ENCODE data around the gene CDK5R1. TPM values are rescaled to one million over a fixed set of nuclear protein-coding genes. Genes with fewer than 3 reads are reported as not detected.

Gene CDK5R1
- total RNA-seq, 4 donors from 2014 or later, result 0.78 to 1.5 (median 1.0) TPM

DNA sequence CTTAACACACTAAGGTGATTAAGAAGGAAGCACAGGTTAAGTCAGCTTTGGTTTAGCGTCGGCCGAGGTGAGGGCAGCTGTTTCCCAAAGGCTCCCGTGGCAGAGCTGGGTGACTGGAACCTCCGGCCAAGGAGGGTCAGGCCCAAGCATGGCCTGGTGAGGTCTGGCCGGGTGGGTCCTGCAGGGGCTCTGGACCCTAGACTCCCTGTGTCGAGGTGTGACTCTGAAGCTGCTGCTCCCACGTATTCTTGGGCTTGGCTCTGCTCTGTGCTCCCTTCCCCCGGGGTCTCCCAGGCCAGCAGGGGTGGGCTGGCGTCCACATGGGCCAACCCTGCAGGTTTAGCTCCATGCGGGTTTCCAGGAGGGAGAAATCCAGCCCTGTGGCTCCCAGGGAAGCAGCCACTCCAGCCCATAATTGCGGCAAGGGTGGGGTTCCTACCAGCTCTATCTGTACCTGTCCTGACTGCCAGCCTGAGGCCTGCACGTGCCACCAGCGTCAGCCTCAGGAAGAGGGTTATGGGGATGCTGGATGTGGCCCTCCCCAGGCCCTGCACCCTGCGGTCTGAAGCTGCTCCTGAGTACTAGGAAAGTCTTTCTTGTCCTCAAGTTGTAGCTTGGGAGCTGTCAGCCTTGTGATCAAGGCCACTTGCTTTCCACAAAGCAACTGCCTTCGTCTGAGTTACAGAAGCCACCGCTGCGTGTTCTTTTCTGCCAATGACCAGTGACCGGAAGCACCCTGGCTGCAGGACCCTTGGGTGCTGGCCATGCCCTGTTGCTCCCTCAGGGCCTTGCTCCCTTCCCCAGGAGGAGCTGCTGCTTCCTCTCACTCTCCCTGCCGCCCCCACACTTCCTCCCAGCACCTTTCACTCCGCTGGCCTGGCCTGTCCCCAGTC, 4.8 kb downstream of the CDK5R1 start:
- no peak for DNase-seq (ENCODE audit: low spot score in 2 of 2)
- Histone ChIP-seq H3K9me3 (no peaks in the 10 kb centered on the region), H3K4me1 (peaks cover 0 to 21% (median 10%) of the 10 kb centered on the region in 4 donors), H3K36me3 (no peaks in the 10 kb centered on the region), H3K27ac (peak overlapping the region in 1 of 4 donors; percentile 30), H3K4me3 (no peak overlapping the region), H3K27me3 (no peaks in the 10 kb centered on the region)
- TF ChIP-seq EP300 (IDR thresholded peaks at IDR 0.05) (no peak), POLR2A (IDR thresholded peaks at IDR 0.05) (no peak)
- TF ChIP-seq, protein P1, sequence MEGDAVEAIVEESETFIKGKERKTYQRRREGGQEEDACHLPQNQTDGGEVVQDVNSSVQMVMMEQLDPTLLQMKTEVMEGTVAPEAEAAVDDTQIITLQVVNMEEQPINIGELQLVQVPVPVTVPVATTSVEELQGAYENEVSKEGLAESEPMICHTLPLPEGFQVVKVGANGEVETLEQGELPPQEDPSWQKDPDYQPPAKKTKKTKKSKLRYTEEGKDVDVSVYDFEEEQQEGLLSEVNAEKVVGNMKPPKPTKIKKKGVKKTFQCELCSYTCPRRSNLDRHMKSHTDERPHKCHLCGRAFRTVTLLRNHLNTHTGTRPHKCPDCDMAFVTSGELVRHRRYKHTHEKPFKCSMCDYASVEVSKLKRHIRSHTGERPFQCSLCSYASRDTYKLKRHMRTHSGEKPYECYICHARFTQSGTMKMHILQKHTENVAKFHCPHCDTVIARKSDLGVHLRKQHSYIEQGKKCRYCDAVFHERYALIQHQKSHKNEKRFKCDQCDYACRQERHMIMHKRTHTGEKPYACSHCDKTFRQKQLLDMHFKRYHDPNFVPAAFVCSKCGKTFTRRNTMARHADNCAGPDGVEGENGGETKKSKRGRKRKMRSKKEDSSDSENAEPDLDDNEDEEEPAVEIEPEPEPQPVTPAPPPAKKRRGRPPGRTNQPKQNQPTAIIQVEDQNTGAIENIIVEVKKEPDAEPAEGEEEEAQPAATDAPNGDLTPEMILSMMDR (IDR thresholded peaks at IDR 0.05), result no peak
- 79 to 80% methylated on average over 17 to 19 of the region's 21 CpGs for WGBS, 2 donors

DNA sequence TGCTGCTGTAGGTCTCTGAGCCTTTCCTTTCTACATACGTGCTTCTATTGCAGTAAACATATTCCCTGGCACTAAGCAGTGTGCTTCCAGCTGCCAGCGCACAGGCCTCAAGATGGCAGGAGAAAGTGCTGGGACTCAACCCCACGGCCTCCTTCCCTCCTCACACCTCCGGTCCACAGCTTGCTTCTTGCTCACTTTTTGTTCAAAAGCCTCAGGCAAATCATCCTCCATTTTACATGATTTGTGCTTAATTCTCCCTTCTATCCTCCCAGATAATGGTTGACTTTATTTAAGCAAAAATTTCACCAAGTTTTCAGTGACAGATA, 5.4 kb downstream of the CDK5R1 start:
- H3K36me3 ChIP-seq, result no peaks in the 10 kb centered on the region
- peak overlapping the region in 1 of 4 donors; percentile 30 for H3K27ac ChIP-seq
- WGBS, 2 donors, result 74 to 81% methylated on average over 4 of the region's 4 CpGs

DNA sequence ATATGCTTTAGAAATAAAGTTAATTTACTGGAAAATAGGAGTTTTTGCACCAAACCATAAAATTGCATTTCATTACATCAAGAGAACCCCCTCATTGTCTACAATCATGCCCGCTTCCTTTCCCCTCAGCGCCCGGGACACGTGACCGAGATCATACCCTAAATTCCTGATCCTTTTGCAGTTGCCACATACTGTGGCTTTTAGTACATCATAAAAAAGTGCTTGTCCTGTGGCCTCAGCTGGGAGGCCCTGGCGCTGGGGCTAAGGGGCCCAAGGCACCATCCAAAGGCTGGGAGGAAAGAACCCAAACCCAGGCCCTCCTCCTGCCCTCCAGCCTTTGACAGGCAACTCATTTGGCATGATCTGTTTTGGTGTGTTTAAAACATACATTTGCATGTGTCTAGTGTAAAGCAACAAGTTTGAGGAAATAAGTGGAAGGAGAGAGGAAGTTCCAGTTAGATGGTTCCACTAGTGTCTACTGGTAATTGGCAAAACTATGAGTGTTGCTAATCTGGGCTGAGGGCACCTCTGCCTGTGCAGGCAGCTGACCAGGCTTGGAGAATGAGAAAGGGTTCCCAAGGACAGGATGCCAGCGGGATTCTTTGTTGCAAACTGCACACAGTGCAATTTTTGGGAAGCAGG, 6.0 kb downstream of the CDK5R1 start:
- Histone ChIP-seq H3K27ac (peak overlapping the region in 1 of 4 donors; percentile 30), H3K36me3 (no peaks in the 10 kb centered on the region), H3K27me3 (no peaks in the 10 kb centered on the region), H3K4me1 (peaks cover 0 to 15% (median 8%) of the 10 kb centered on the region in 4 donors), H3K4me3 (no peak overlapping the region), H3K9me3 (no peaks in the 10 kb centered on the region)
- WGBS, 2 donors, result 70 to 71% methylated on average over 7 of the region's 7 CpGs
- TF ChIP-seq POLR2A (IDR thresholded peaks at IDR 0.05) (no peak), EP300 (IDR thresholded peaks at IDR 0.05) (no peak)
- TF ChIP-seq, protein P1 (IDR thresholded peaks at IDR 0.05), result no peak
- no peak for DNase-seq (ENCODE audit: low spot score in 2 of 2)

More for the DNA sequence above, 5.4 kb downstream of the CDK5R1 start:
- Histone ChIP-seq H3K27me3 (no peaks in the 10 kb centered on the region), H3K4me1 (peaks cover 0 to 21% (median 10%) of the 10 kb centered on the region in 4 donors), H3K4me3 (no peak overlapping the region), H3K9me3 (no peaks in the 10 kb centered on the region)
- DNase-seq (ENCODE audit: low spot score in 2 of 2), result no peak
- TF ChIP-seq POLR2A (IDR thresholded peaks at IDR 0.05), result no peak
- TF ChIP-seq EP300 (IDR thresholded peaks at IDR 0.05), result no peak
- TF ChIP-seq, protein P1 (IDR thresholded peaks at IDR 0.05), result no peak

DNA sequence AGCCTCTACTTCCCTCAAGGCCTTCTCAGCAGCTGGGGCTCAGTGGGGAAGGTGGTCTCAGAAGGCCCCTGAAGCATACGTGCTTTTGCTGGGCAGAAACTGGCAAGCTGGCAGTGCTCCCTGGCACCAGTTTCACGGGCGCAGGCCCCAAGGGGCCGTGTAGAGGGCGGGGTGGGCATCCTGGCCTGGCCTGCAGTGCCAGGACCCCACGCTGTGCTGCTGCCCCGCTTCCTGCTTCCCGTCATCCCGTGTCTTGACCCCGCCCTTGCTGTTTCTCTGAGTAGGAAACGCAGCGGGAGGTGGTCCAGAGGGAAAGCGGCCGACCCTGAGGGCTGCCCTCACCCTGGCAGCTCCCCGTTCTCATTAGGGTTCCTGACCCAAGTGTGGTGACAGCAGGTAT, 6.8 kb downstream of the CDK5R1 start:
- TF ChIP-seq EP300 (IDR thresholded peaks at IDR 0.05), result no peak
- TF ChIP-seq POLR2A (IDR thresholded peaks at IDR 0.05), result no peak
- TF ChIP-seq, protein P1 (IDR thresholded peaks at IDR 0.05), result no peak
- Histone ChIP-seq H3K27me3 (no peaks in the 10 kb centered on the region), H3K9me3 (no peaks in the 10 kb centered on the region), H3K4me3 (no peak overlapping the region), H3K4me1 (peaks cover 0 to 13% (median 7%) of the 10 kb centered on the region in 4 donors), H3K27ac (no peak overlapping the region), H3K36me3 (no peaks in the 10 kb centered on the region)
- WGBS, 2 donors, result 83 to 89% methylated on average over 15 of the region's 15 CpGs
- DNase-seq (ENCODE audit: low spot score in 2 of 2), result no peak

DNA sequence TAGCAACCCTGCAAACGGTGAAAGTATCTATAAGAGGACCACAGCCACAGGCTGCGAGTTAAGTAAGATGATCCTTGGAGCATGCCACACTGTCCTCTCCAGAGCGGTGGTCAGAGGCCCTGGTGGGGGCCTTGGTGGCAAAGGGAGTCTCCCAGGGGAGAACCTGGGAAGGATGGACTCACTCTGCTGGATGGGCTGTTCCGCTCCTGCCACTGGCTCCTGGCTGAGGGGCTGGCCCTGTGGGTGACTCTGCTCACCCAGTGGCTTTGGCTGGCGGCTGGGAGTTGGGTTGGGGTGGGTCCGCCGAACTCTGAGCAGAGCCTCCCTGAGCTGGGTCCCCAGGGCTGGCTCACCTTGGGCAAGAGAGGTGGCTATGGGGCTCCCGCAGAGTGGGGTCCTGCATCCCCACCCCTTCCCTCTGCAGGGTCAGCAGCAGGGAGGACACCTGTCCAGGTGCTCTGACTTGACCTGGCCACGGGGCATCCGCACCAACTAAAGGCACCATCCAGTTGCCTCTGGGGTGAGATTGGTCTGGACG, 7.3 kb downstream of the CDK5R1 start:
- Histone ChIP-seq H3K27me3 (no peaks in the 10 kb centered on the region), H3K36me3 (no peaks in the 10 kb centered on the region), H3K27ac (no peak overlapping the region), H3K4me3 (no peak overlapping the region), H3K9me3 (no peaks in the 10 kb centered on the region), H3K4me1 (peaks cover 0 to 13% (median 7%) of the 10 kb centered on the region in 4 donors)
- WGBS, 2 donors, result 88 to 91% methylated on average over 9 to 10 of the region's 11 CpGs
- TF ChIP-seq, protein P1 (IDR thresholded peaks at IDR 0.05), result no peak
- TF ChIP-seq EP300 (IDR thresholded peaks at IDR 0.05) (no peak), POLR2A (IDR thresholded peaks at IDR 0.05) (no peak)
- DNase-seq (ENCODE audit: low spot score in 2 of 2), result no peak
